HG03175 (cell line): Measurements from ENCODE around the gene NOSIP.
"Not testable (repeated sequence)": the region's sequence is repeated elsewhere in the genome, so short reads cannot be mapped to it uniquely, and the experiment has no call there.

Experiments used
- ATAC-seq: cut with Tn5 transposase; IDR thresholded peaks from one replicate; pipeline ENCODE4 v1.9.1; 2021; ENCODE audit warnings: mild to moderate bottlenecking, moderate library complexity; ENCODE audit not compliant: unreplicated experiment

Gene NOSIP, protein sequence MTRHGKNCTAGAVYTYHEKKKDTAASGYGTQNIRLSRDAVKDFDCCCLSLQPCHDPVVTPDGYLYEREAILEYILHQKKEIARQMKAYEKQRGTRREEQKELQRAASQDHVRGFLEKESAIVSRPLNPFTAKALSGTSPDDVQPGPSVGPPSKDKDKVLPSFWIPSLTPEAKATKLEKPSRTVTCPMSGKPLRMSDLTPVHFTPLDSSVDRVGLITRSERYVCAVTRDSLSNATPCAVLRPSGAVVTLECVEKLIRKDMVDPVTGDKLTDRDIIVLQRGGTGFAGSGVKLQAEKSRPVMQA

DNA sequence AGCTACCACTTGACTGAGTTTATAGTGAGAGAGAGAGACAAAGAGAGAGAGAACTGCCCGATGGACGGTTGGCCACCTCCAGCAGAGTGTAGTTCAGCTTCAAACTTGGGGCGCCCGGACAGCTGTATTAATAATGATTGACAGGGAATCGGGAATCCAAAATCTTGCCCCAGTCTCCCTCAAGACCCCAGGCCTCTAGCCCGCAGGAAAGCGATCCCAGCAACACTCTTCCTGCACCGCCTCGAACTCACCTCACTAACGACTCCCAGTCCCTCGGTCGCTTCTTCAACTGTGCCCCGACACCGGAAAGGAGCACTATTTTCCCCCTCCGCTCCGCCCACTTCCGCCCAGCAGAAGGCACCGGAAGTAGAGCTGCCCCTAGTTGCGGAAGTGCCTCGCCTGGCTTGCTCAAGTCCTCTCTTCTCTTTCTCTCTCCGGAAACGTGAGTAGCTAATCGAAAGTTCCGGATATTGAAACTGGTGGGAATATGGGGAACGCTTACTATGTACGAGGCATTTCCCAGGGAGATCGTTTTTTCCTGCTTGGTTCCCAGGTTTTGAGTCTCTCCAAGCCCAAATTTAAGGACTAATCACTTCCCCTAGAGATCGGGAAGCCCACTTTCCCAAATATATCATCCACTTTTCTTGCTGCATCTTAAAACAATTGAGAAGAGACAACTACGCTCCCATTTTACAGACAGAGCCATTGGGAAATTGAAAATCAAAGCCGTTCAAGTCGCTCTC is at the start of gene NOSIP:
TSS of gene NOSIP (minus strand) at position 293 of the 743 bp plus-strand sequence. CDS start 19,865 bp downstream, outside the sequence.
- peak; percentile 91 for ATAC-seq

DNA sequence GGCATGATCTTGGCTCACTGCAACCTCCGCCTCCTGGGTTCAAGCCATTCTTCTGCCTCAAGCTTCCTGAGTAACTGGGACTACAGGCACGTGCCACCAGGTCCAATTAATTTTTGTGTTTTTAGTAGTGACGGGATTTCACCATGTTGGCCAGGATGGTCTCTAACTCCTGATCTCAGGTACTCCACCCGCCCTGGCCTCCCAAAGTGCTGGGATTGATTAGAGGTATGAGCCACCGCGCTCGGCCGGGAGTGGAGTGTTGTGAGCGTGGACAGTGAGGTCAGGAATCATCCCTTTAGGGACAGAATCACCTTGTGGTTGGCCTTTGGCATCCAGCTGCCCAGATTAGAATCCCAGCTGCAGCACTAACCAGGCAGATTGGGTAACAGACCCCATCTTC is 49.3 kb upstream of the NOSIP start:
- no peak for ATAC-seq

DNA sequence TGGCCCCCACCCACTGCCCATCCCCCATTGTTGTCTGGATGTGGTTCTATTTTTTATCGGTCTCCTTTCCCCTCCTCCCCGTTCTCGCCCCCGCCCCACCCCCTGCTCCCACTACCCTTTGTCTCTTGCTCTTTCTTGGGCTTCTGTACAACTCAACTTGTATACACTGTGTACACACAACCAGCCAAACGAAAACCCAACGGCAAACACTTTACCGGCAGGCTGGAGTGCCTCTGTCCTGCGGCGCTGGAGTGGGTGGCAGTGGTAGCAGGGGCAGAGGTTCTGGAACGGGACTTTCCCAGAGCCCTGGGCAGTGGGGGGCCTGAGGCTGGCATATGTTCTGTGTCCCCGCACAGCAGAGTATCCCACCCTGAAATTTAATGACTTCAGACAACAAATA is 45.9 kb upstream of the NOSIP start:
- ATAC-seq, result no peak

DNA sequence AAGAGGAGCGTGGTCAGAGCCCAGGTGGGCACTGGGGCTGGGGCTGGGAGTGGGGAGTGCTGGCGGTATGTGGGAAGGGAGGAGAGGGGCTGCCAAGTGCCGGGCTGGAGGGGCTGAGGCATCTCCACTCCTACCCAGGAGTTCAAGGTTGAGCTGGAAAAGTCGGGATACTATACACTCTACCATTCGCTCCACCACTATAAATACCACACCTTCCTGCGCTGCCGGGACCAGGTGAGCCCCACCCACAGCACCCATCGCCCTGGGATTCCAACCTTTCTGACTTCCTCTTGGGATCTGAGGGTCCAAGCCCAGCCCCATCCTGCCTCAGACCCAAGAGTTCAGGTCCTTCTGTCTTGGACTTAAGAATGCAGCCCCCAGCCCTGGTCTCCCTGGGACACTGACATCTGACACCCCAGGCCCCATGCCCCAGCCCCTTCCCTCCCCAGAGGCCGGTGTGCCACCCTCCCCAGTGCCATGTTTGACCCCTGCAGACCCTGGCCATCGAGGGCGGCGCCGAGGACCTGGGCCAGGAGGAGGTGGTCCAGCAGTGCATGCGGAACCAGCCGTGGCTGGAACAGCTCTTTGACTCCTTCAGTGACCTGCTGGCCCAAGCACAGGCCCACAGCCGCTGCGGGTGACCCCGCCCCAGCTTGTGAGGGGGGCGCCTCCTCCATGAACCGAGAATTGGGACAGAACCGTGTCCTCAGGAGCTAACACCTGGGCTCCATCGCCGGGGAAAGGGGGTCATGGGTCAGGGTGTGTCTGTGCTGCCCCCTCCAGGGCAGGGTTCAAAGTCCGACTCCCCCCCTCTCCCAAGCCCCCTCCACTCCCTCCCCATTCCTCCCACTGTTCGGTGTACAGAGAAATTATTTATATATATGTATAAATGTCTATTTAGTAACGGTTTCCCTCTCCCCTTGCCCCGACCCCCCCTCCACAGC is 44.9 kb upstream of the NOSIP start:
- ATAC-seq, result no peak

DNA sequence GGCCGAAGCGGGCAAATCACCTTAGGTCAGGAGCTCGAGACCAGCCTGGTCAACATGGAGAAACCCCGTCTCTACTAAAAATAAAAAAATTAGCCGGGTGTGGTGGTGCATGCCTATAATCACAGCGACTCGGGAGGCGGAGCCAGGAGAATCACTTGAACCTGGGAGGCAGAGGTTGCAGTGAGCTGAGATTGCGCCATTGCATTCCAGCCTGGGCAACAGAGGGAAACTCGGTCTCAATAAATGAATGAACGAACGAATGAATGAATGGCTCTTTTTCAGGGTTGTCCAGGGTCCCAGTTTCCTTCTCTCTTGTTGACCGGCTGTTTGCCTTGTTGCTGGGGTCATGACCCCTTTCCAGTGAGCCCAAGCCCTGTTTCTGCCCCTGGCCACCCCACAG is 37.5 kb upstream of the NOSIP start:
- not testable (repeated sequence) for ATAC-seq

DNA sequence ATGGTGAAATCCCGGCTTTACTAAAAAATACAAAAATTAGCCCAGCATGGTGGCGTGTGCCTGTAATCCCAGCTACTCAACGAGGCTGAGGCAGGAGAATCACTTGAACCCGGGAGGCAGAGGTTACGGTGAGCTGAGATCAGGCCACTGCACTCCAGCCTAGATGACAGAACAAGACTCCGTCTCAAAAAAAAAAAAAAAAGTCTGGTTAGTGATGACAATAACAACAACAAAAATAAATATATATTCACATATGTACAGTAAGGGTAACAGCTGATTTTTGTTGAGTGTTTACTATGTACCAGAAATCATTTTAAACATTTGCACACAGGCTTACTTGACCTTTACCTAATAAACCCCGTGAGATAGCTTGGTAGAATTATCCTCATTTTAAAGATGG is 36.6 kb upstream of the NOSIP start:
- ATAC-seq, result no peak

DNA sequence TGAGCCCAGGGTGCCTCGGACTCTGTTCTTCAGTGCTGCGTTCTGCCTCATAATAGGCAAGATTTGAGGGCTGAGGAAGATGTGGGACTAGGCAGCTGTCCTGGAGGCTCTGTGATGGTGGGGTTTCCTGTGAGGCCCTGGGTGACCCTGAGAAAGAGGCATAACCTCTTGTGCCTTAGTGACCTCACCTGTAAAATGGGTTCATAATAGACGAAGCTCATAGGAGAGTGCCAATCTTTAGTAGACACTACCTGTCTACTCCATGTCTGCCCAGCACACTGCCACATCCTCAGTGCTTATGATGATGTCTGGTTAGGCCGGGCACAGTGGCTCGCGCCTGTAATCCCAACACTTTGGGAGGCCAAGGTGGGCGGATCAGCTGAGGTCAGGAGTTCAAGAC is 36.2 kb upstream of the NOSIP start:
- no peak for ATAC-seq

DNA sequence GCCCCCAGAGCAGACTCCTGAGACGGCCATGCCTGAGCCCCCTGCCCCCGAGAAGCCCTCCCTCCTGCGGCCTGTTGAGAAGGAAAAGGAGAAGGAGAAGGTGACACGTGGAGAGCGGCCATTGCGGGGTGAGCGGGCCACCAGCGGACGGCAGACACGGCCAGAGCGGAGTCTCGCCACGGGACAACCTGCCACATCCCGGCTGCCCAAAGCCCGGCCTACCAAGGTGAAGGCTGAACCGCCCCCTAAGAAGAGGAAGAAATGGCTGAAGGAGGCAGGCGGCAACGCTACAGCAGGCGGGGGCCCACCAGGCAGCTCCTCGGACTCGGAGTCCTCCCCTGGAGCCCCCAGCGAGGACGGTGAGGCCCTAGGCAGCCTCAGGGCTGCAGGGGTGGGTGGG is 35.5 kb upstream of the NOSIP start:
- no peak for ATAC-seq

DNA sequence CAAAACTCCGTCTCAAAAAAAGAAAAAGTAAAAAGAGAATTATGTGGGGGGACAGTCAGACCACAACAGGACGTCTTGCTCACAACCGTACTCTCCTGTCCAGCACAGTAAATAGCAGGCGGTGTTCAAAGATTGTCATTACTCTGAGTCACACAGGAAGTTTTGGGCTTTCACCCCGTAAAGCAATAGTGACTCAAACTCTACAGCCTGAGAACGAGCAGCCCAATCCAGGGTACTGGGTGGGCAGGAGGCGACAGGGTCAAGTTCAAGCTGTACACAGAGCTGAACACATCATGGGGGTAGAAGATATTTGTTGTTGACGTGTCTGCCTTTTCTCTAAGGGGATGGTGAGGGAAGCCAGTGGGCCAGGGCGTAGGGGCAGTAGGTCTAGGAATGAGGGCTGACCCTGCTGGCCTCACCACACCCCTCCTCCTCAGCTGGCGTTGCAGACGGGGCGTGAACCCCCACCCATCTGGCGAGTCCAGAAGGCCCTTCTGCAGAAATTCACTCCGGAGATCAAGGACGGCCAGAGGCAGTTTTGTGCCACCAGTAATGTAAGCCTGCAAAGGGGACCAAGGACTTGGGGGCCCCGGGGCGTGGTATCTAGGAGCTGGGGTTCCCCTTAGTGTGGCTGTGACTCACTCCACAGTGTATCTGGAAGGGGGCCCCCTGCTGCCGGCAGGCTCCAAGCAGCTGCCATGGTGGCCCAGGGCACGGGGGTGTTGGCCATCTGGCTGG is 33.9 kb upstream of the NOSIP start:
- no peak for ATAC-seq

DNA sequence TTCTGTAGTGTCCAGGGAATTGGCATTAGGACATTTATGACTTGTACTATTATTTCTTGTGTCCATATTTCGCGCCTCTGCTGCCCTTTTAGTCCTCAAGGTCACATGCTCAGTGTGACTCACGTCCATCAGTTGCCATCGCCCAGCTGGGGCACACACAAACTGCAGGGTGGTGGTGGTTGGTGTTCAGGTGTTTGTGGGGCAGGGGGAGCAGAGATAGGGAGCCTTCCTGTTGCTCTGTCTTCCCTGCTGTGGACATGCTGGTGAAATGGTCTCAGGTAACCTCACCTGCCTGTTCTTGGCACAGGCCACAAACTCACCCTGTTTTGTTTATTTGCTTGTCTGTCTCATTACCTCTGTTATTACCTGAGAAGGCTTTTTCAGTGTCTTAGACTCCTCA is 33.0 kb upstream of the NOSIP start:
- no peak for ATAC-seq

DNA sequence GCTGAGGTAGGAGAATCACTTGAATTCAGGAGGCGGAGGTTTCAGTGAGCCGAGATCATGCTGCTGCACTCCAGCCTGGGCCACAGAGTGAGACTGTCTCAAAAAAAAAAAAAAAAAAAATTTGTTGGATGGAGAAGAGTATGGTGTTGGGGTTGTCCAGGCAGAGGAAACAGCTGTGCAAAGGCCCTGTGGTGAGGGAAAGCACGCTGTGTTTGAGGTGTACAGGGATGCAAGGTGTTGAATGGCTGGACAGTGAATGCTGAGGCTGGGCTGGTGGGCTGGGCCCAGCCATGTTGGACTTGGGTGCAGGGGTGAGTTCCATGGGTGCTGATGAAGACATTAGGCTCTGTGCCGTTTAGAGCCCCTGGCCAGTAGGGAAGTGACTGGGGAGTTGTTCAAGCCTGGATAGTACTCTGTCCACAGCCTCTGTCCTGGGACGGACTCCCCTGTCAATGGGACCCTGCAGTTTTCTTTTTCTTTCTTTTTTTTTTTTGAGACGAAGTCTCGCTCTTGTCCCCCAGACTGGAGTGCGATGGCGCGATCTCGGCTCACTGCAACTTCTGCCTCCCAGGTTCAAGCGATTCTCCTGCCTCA is 29.2 kb upstream of the NOSIP start:
- ATAC-seq, result no peak

DNA sequence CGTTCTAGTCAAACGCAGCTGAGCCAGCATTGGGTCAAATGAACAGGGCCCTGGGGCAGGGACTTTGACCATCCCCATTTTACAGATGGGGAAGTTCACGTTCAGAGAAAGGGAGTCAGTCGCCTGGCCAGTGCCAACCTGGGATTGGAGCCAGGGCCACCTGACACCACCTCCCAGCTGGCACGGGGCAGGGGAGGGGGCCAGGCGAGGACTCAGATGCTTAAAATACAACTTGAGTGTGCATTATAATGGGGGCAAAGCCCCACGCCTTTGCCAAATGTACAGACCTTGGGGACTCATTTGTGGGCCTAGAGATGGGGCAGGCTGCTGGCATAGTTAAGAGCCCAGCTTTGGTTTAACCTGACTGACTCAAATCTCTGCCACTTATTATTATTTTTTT is 25.2 kb upstream of the NOSIP start:
- ATAC-seq, result no peak

DNA sequence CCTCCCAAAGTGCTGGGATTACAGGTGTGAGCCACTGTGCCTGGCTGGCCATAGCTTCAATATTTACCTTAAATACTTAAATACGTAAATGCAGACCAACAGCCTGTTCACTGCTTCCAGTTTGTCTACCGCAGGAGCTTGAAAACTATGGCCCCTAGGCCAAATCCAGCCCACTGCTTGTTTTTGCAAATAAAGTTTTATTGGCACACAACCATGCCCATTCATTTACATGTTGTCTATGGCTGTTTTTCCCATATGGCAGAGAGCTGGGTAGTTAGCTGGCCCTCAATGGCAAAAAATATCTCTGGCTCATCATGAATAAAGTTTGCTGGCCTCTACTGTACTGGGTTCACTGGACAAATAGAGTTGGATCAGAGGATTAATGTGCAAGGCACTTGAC is 22.4 kb upstream of the NOSIP start:
- ATAC-seq, result no peak

DNA sequence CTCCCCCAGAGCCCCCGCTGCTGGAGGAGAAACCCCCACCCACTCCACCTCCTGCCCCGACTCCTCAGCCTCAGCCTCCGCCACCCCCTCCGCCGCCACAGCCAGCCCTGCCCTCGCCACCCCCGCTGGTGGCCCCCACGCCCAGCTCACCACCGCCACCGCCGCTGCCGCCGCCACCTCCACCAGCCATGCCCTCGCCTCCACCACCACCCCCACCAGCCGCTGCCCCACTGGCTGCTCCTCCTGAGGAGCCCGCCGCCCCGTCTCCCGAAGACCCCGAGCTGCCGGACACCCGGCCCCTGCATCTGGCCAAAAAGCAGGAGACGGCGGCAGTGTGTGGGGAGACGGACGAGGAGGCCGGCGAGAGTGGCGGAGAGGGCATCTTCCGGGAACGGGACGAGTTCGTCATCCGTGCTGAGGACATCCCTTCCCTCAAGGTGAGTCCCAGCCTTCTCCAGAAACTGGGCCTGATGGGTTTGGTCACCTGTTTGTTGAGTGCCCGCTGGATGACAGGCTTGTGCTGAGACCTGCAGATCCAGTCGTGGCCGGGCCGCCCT is 21.2 kb upstream of the NOSIP start:
- no peak for ATAC-seq

DNA sequence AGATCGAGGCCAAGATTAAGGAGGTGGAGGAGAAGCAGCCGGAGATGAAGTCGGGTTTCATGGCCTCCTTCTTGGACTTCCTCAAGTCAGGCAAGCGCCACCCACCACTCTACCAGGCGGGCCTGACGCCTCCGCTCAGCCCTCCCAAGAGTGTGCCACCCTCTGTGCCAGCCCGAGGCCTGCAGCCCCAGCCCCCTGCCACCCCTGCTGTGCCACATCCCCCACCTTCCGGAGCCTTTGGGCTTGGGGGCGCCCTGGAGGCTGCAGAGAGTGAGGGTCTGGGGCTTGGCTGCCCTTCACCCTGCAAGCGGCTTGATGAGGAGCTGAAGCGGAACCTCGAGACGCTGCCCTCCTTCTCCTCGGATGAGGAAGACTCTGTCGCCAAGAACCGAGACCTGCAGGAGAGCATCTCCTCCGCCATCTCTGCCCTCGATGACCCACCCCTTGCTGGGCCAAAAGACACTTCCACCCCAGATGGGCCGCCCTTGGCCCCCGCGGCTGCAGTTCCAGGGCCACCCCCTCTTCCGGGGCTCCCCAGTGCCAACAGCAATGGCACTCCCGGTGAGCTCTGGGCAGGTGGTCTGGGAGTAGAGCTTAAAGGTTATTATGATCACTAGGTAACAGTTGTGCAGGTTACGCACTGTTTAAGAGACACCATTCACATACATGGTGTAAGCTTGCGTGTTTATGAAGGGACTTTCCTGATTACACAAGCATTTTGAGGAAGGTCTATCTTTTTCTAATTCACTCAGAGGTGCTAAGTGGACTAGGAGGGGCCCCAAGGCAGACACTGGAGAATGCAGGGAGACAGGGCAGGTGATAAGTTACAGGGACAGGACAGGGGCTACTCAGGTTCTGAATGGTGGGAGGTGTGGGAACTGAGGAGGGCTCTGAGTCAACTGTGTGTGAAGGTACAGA is 19.3 kb upstream of the NOSIP start:
- ATAC-seq, result no peak

DNA sequence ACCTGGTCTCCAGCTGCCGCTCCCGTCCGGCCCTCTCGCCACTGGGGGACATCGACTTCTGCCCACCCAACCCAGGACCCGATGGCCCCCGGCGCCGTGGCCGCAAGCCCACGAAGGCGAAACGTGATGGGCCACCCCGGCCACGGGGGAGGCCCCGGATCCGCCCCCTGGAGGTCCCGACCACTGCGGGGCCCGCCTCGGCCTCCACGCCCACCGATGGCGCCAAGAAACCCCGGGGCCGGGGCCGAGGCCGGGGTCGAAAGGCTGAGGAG is 17.3 kb upstream of the NOSIP start:
- no peak for ATAC-seq

DNA sequence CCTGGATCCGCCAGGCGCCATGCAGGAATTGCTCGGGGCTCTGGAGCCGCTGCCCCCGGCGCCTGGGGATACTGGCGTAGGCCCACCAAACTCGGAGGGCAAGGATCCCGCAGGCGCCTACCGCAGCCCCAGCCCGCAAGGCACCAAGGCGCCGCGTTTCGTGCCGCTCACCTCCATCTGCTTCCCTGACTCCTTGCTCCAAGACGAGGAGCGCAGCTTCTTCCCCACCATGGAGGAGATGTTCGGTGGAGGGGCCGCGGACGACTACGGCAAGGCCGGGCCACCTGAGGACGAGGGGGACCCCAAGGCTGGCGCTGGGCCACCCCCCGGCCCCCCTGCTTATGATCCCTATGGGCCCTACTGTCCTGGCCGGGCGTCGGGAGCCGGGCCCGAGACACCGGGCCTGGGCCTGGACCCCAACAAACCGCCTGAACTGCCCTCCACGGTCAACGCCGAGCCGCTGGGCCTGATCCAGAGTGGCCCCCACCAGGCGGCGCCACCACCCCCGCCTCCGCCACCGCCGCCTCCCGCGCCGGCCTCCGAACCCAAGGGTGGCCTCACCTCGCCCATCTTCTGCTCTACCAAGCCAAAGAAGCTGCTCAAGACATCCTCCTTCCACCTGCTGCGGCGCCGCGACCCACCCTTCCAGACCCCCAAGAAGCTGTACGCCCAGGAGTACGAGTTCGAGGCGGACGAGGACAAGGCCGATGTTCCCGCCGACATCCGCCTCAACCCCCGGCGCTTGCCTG is 16.8 kb upstream of the NOSIP start:
- no peak for ATAC-seq

DNA sequence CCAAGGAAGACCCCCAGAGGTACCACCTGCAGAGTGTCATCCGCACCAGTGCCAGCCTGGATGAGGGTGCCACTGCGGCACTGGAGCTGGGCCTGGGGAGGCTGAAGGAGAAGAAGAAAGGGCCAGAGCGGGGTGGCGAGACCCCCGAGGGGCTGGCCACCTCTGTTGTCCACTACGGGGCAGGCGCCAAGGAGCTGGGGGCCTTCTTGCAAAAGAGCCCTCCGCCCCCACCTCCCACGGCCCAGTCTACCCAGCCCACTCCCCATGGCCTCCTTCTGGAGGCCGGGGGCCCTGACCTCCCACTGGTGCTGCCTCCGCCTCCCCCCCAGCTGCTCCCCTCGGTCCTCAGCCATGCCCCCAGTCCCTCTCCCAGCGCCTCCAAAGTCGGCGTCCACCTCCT is 16.1 kb upstream of the NOSIP start:
- ATAC-seq, result no peak
